NB4 (cell line): ENCODE results near the gene FICD.

ENCODE experiments used
- DNase-seq: peaks from one replicate; pipeline ENCODE4 v3.0.0; 2010; ENCODE audit warnings: low read depth
- H3K4me3 ChIP-seq: one replicate; pipeline ENCODE4 v1.5.1; 2011; ENCODE audit warnings: mild to moderate bottlenecking, low read depth, low read length, moderate library complexity
- MAX ChIP-seq: IDR thresholded peaks from 2 replicates; pipeline ENCODE4 v1.6.1; 2011; ENCODE audit warnings: low read depth, low read length
- MYC ChIP-seq: IDR thresholded peaks from 2 replicates; pipeline ENCODE4 v1.6.1; 2011; ENCODE audit warnings: low read depth, low read length
- POLR2A ChIP-seq: IDR thresholded peaks from 2 replicates; pipeline ENCODE4 v1.6.1; 2011; ENCODE audit warnings: mild to moderate bottlenecking; ENCODE audit not compliant: insufficient read length; ENCODE audit errors: extremely low read depth
- TF ChIP-seq, protein P1 (sequence below): IDR thresholded peaks from one replicate; pipeline ENCODE4 v1.5.1; 2012; ENCODE audit warnings: low read depth, low read length

Gene FICD

DNA sequence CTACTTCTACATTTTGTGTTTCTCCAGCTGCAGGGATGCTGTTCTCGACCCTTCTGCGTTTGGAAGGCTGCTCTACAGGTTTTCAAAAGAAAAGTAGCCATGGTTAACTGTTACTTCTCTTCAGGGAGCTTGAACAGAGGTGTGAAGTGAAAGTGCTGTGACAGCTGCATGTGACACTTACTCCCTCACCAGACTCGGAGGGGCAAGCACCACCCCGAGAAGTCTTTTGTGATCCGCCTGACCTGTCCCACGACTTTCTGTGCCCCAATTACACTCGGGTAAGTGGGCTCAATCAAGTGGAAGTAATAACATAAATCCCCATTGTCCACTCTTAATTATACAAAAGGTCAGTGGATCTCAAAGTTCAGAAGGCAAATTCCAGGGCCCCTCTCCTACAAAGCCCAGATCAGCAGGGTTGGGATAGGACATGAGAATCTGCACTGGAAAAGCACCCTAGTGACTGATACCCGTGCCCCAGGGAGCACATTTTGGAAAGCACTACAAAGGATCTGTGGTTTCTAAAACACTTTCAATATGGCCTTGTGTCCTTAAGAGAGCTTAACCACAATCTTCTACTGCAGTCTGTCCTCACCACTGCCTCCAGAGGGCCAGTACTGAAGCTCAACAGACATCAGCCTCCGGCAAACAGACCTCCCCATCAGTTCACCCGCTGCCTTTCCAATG is 11.5 kb downstream of the FICD start:
- no peak overlapping the region for H3K4me3 ChIP-seq
- DNase-seq, result peak; percentile 24
- no peak for TF ChIP-seq POLR2A
- TF ChIP-seq, protein P1, sequence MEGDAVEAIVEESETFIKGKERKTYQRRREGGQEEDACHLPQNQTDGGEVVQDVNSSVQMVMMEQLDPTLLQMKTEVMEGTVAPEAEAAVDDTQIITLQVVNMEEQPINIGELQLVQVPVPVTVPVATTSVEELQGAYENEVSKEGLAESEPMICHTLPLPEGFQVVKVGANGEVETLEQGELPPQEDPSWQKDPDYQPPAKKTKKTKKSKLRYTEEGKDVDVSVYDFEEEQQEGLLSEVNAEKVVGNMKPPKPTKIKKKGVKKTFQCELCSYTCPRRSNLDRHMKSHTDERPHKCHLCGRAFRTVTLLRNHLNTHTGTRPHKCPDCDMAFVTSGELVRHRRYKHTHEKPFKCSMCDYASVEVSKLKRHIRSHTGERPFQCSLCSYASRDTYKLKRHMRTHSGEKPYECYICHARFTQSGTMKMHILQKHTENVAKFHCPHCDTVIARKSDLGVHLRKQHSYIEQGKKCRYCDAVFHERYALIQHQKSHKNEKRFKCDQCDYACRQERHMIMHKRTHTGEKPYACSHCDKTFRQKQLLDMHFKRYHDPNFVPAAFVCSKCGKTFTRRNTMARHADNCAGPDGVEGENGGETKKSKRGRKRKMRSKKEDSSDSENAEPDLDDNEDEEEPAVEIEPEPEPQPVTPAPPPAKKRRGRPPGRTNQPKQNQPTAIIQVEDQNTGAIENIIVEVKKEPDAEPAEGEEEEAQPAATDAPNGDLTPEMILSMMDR, result no peak
- TF ChIP-seq MAX, result no peak
- no peak for TF ChIP-seq MYC

DNA sequence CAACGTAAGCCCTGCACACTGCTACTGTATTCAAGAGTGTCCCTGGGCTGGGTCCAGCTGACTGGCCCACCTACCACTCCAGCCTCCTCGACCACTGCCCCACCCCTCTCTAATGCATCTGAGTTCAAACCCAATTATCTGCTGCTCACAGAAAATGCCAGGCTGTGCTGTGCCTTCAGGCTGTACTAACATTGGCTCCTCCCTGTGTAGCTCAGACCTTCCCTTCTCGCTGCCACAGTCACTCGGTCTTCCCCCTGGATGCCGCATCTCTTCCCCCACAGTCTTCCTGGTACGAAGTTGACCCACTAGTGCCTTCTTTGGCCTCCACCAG is 12.1 kb downstream of the FICD start:
- no peak for TF ChIP-seq POLR2A
- TF ChIP-seq, protein P1, result no peak

DNA sequence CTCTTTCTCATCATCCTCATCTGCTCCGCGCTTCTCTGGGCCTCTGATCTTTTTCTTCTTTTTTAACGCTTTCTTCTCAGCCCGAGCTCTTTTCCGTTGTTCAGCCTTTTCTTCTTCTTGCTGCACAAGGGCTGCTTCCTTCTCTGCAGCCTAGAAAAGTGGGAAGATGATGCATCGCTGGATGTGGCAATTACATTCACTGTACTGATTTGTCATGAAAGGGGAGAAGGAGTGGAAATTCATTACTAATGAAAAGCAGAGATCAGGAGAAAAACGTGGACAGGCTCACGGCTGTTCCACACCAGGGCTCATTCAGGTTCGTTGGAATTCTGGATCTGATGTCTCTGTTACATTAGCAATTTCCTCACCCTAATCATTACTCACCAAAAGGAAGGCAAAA is 15.1 kb downstream of the FICD start:
- no peak for DNase-seq
- TF ChIP-seq MYC, result no peak
- no peak overlapping the region for H3K4me3 ChIP-seq

More for the DNA sequence above, 12.1 kb downstream of the FICD start:
- no peak for DNase-seq
- H3K4me3 ChIP-seq, result no peak overlapping the region

GRCh38 chr12:108531929-108532848 is 17.1 kb downstream of the FICD start:
- peak; percentile 89 for TF ChIP-seq MYC
- TF ChIP-seq, protein P1, result no peak
- TF ChIP-seq MAX, result peak; percentile 93
- no peak for TF ChIP-seq POLR2A
- DNase-seq, result no peak
- no peak overlapping the region for H3K4me3 ChIP-seq

DNA sequence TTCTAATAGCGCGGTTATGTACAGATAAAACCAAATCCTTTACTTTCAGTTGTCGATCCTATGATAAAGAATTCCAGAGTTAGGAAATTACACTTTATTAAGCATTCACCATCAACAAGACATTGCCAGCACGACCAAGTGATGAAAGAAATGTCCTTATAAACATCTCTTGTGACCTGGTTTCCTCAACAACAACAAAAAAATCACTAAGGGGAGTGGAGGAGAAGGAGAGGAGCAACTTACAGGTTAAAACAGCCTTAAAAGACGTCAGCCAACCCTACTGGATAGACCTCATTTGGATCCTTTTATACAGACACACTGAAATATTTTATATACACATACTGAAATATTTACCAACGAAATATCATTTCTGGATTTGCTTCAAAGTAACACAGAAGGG is 23.1 kb downstream of the FICD start:
- TF ChIP-seq POLR2A, result no peak
- TF ChIP-seq MYC, result no peak
- TF ChIP-seq, protein P1, result no peak
- TF ChIP-seq MAX, result no peak
- no peak overlapping the region for H3K4me3 ChIP-seq
- no peak for DNase-seq

- no peak overlapping the region for H3K4me3 ChIP-seq
- DNase-seq, result no peak
- no peak for TF ChIP-seq POLR2A
- TF ChIP-seq MAX, result no peak
- TF ChIP-seq, protein P1, result no peak
- TF ChIP-seq MYC, result no peak
These were observed 23.6 kb downstream of the FICD start for GRCh38 chr12:108538616-108539195.
